NB4 (cell line): Measurements from ENCODE around the gene ANKRD11.
A peak's percentile ranks its signal among the peaks of the same experiment; 100 is the strongest.

ENCODE experiments used
- DNase-seq: peaks from one replicate; pipeline ENCODE4 v3.0.0; 2010; ENCODE audit warnings: low read depth
- H3K4me3 ChIP-seq: one replicate; pipeline ENCODE4 v1.5.1; 2011; ENCODE audit warnings: mild to moderate bottlenecking, low read depth, low read length, moderate library complexity
- CTCF ChIP-seq: IDR thresholded peaks from one replicate; pipeline ENCODE4 v1.5.1; 2012; ENCODE audit warnings: low read depth, low read length
- MYC ChIP-seq: IDR thresholded peaks from 2 replicates; pipeline ENCODE4 v1.6.1; 2011; ENCODE audit warnings: low read depth, low read length
- POLR2A ChIP-seq: IDR thresholded peaks from 2 replicates; pipeline ENCODE4 v1.6.1; 2011; ENCODE audit warnings: mild to moderate bottlenecking; ENCODE audit not compliant: insufficient read length; ENCODE audit errors: extremely low read depth
- TF ChIP-seq, protein P1 (sequence below): IDR thresholded peaks from 2 replicates; pipeline ENCODE4 v1.6.1; 2011; ENCODE audit warnings: low read depth, low read length

ANKRD11 gene

GRCh38 chr16:89292443-89293078 lies 197.8 kb downstream of the ANKRD11 start:
- no peak overlapping the region for H3K4me3 ChIP-seq
- no peak for TF ChIP-seq CTCF
- TF ChIP-seq, protein P1, sequence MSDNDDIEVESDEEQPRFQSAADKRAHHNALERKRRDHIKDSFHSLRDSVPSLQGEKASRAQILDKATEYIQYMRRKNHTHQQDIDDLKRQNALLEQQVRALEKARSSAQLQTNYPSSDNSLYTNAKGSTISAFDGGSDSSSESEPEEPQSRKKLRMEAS, result no peak
- TF ChIP-seq MYC, result no peak
- no peak for TF ChIP-seq POLR2A
- DNase-seq, result no peak

GRCh38 chr16:89291776-89292175 lies 198.6 kb downstream of the ANKRD11 start:
- H3K4me3 ChIP-seq, result no peak overlapping the region
- DNase-seq, result no peak
- TF ChIP-seq, protein P1, result no peak
- no peak for TF ChIP-seq MYC

GRCh38 chr16:89291363-89291762 lies 199.0 kb downstream of the ANKRD11 start:
- TF ChIP-seq, protein P1, result no peak
- no peak for TF ChIP-seq CTCF
- TF ChIP-seq POLR2A, result no peak
- no peak for TF ChIP-seq MYC
- no peak overlapping the region for H3K4me3 ChIP-seq
- no peak for DNase-seq

GRCh38 chr16:89290887-89291286 lies 199.5 kb downstream of the ANKRD11 start:
- TF ChIP-seq, protein P1, result no peak
- TF ChIP-seq POLR2A, result no peak
- no peak for TF ChIP-seq MYC
- no peak for TF ChIP-seq CTCF
- no peak overlapping the region for H3K4me3 ChIP-seq
- no peak for DNase-seq

DNA sequence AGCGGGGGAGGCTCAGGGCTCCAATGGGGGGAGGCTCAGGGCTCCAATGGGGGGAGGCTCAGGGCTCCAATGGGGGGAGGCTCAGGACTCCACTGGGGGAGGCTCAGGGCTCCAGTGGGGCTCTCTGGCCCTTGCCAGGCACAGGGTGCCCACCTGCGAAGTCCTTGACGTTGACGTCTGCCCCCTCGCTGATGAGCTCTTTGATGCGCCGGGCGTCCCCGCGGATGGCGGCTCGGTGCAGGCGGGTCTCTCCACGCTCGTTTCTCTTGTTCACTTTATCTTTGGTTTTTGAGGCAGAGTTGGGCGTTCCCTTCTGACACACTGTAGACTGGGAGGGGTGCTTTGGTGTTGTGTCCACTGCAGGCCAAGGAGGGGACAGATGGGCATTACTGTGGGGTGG lies 199.9 kb downstream of the ANKRD11 start:
- TF ChIP-seq CTCF, result no peak
- no peak for TF ChIP-seq POLR2A
- TF ChIP-seq, protein P1, result no peak
- no peak for TF ChIP-seq MYC
- no peak overlapping the region for H3K4me3 ChIP-seq
- no peak for DNase-seq

DNA sequence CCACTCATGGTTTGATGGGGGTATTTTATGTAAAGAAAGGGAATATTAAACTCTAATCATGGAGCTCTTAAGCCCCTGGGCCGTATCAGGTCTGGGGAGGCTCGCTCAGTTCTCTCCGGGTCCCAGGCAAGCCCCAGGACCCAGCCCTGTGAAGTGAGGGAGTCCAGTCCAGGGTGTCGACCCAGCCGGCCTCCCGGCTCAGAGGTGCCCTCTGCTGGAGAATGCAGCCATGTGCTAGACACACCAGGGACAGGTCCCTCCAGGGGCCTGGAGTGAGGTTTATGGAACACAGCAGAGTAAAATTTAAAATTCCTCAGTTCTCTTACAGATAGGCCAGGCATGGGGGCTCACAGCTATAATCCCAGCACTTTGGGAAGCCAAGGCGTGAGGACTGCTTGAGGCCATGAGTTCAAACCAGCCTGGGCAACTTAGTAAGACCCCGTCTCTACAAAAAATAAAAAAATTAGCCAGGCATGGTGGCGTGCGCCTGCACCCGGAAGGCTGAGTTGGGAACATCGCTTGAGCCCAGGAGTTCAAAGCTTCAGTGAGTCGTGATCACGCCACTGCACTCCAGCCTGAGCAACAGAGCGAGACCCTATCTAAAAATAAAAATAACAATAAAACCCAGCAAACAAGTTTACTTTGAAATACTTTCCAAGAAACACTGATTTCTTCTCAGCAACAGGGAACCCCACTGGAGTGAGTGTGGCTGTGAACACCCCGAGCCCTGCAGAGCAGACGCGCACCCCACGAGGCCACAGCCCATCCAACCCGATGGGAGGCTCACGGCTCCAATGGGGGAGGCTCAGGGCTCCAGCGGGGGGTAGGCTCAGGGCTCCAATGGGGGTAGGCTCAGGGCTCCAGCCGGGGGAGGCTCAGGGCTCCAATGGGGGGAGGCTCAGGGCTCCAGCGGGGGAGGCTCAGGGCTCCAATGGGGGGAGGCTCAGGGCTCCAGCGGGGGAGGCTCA lies 200.6 kb downstream of the ANKRD11 start:
- DNase-seq, result peak; percentile 76
- no peak overlapping the region for H3K4me3 ChIP-seq
- TF ChIP-seq MYC, result peak; percentile 28; the same call in 1 of the 2 replicates
- TF ChIP-seq, protein P1, result peak; percentile 54
- TF ChIP-seq CTCF, result peak; percentile 92
- no peak for TF ChIP-seq POLR2A
